Neuronal stem cell (in vitro differentiated cells): ENCODE measurements around the gene CBR3.

ENCODE experiments used
- DNase-seq: peaks from one replicate; pipeline ENCODE4 v3.0.0-alpha.2; 2013; ENCODE audit warnings: low spot score
- H2AFZ ChIP-seq: one replicate; pipeline ENCODE4 v1.6.1; 2013; ENCODE audit warnings: mild to moderate bottlenecking, low read length, inconsistent platforms
- H2AK5ac ChIP-seq: 2 replicates; pipeline ENCODE4 v1.6.1; 2013; ENCODE audit warnings: low read depth, mild to moderate bottlenecking, inconsistent platforms, low read length, moderate library complexity, mixed read lengths
- H2BK120ac ChIP-seq: 2 replicates; pipeline ENCODE4 v1.6.1; 2013; ENCODE audit warnings: low read depth, mild to moderate bottlenecking, inconsistent platforms, low read length, moderate library complexity, mixed read lengths
- H2BK12ac ChIP-seq: one replicate; pipeline ENCODE4 v1.6.1; 2013; ENCODE audit warnings: low read length, inconsistent platforms
- H2BK15ac ChIP-seq: 2 replicates; pipeline ENCODE4 v1.6.1; 2013; ENCODE audit warnings: mild to moderate bottlenecking, low read length, inconsistent platforms, mixed read lengths
- H2BK5ac ChIP-seq: one replicate; pipeline ENCODE4 v1.6.1; 2013; ENCODE audit warnings: inconsistent platforms, mild to moderate bottlenecking, low read length, moderate library complexity
- H3K14ac ChIP-seq: one replicate; pipeline ENCODE4 v1.6.1; 2013; ENCODE audit warnings: low read length, inconsistent platforms
- H3K18ac ChIP-seq: 2 replicates; pipeline ENCODE4 v1.6.1; 2013; ENCODE audit warnings: low read length, inconsistent platforms
- H3K23ac ChIP-seq: 2 replicates; pipeline ENCODE4 v1.6.1; 2013; ENCODE audit warnings: low read depth, mild to moderate bottlenecking, mixed read lengths, low read length, inconsistent platforms; ENCODE audit not compliant: poor library complexity
- H3K27ac ChIP-seq: replicated peaks from 3 replicates; pipeline ENCODE4 v1.5.1; 2013; ENCODE audit warnings: low read length, inconsistent platforms
- H3K27me3 ChIP-seq, 3 experiments: 2 replicates each; pipeline ENCODE4 v1.6.1; 2013; ENCODE audit warnings: low read length in 3 of 3, mild to moderate bottlenecking in 2 of 3, inconsistent platforms in 1 of 3, low read depth in 1 of 3, mixed read lengths in 1 of 3, moderate library complexity in 1 of 3; ENCODE audit not compliant: control insufficient read depth in 3 of 3, insufficient read depth in 3 of 3
- H3K36me3 ChIP-seq, 2 donors: replicated peaks in 1 of 2; 2 replicates each; pipeline ENCODE4 v1.6.1; 2013; ENCODE audit warnings: low read length in 2 of 2; ENCODE audit not compliant: control insufficient read depth in 2 of 2, insufficient read depth in 2 of 2
- H3K4ac ChIP-seq: 2 replicates; pipeline ENCODE4 v1.6.1; 2013; ENCODE audit warnings: inconsistent platforms, mild to moderate bottlenecking, low read length, moderate library complexity
- H3K4me1 ChIP-seq, 2 donors: 1 replicate in 1 of 2; 2 replicates in 1 of 2; pipeline ENCODE4 v1.6.1; 2013; ENCODE audit warnings: low read length in 2 of 2, low read depth in 1 of 2; ENCODE audit not compliant: control insufficient read depth in 2 of 2, insufficient read depth in 1 of 2
- H3K4me2 ChIP-seq: one replicate; pipeline ENCODE4 v1.6.1; 2013; ENCODE audit warnings: mild to moderate bottlenecking, low read length, inconsistent platforms; ENCODE audit not compliant: insufficient read depth, poor library complexity, severe bottlenecking
- H3K4me3 ChIP-seq, 2 donors: 2 replicates each; pipeline ENCODE4 v1.5.1; 2013; ENCODE audit warnings: low read length in 2 of 2, mild to moderate bottlenecking in 2 of 2, inconsistent platforms in 1 of 2, moderate library complexity in 1 of 2
- H3K79me1 ChIP-seq: one replicate; pipeline ENCODE4 v1.6.1; 2013; ENCODE audit warnings: low read depth, mild to moderate bottlenecking, inconsistent platforms, low read length, moderate library complexity
- H3K9ac ChIP-seq: one replicate; pipeline ENCODE4 v1.6.1; 2013; ENCODE audit warnings: mild to moderate bottlenecking, low read depth, low read length, inconsistent platforms; ENCODE audit not compliant: poor library complexity
- H3K9me3 ChIP-seq, 2 donors: replicated peaks in 1 of 2; 2 replicates each; pipeline versions ENCODE3 to v1.6.1; 2013; ENCODE audit warnings: low read length in 2 of 2, mild to moderate bottlenecking in 2 of 2, inconsistent platforms in 1 of 2, low read depth in 1 of 2, mixed read lengths in 1 of 2, moderate library complexity in 1 of 2; ENCODE audit not compliant: control insufficient read depth in 2 of 2, insufficient read depth in 1 of 2
- H4K8ac ChIP-seq: one replicate; pipeline ENCODE4 v1.6.1; 2013; ENCODE audit warnings: low read depth, mild to moderate bottlenecking, inconsistent platforms, low read length, moderate library complexity
- H4K91ac ChIP-seq: one replicate; pipeline ENCODE4 v1.6.1; 2013; ENCODE audit warnings: low read length, low read depth, mild to moderate bottlenecking, inconsistent platforms; ENCODE audit not compliant: poor library complexity
- WGBS, 2 donors: extraction: QIAGEN DNeasy Blood & Tissue Kit; methylation state at CpG; one replicate each; pipeline ENCODE4 v1.1.7; 2013; ENCODE audit warnings: missing lambda C conversion rate in 2 of 2, mixed read lengths in 1 of 2; ENCODE audit not compliant: insufficient read length in 2 of 2, insufficient replicate concordance in 1 of 2; ENCODE audit errors: extremely low coverage in 2 of 2; 5-methylcytosine and 5-hydroxymethylcytosine counted together

CBR3 gene

DNA sequence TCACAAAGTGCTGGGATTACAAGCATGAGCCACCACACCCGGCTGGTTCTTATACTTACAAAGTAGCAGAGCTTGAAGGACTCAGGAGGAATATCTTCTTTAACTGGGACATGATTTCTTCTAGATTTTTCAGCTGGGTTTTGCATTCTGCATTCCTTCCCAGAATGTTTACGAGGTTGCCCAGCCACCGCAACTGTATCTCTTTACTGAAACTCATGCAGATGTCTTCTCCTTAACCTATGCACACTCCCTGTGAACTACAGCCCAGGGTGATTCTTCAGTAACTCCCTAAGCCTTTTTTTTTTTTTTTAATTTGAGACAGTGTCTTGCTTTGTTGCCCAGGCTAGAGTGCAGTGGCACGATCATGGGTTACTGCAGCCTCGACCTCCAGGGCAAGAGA lies 13.0 kb downstream of the CBR3 start:
- H4K91ac ChIP-seq = no peak overlapping the region
- no peak overlapping the region for H4K8ac ChIP-seq
- H3K23ac ChIP-seq = no peak overlapping the region
- DNase-seq = no peak
- no peak overlapping the region for H2BK15ac ChIP-seq
- H3K4me3 ChIP-seq = no peak overlapping the region
- WGBS, 2 donors = no CpG with 5 or more reads among the region's 5 CpGs
- H3K36me3 ChIP-seq = no peaks in the 10 kb centered on the region
- no peak overlapping the region for H2AFZ ChIP-seq
- peaks cover 0 to 7% of the 10 kb centered on the region in 2 donors for H3K4me1 ChIP-seq
- no peak overlapping the region for H3K4ac ChIP-seq
- peaks cover 0 to 4% of the 10 kb centered on the region in 2 donors for H3K9me3 ChIP-seq
- no peak overlapping the region for H2AK5ac ChIP-seq
- no peak overlapping the region for H3K27ac ChIP-seq
- peaks cover 0 to 6% (median 0%) of the 10 kb centered on the region in 3 experiments for H3K27me3 ChIP-seq
- no peaks in the 10 kb centered on the region for H3K79me1 ChIP-seq
- no peak overlapping the region for H3K4me2 ChIP-seq
- no peak overlapping the region for H3K14ac ChIP-seq
- H2BK12ac ChIP-seq = no peak overlapping the region
- no peak overlapping the region for H2BK5ac ChIP-seq
- no peak overlapping the region for H3K9ac ChIP-seq
- H2BK120ac ChIP-seq = no peak overlapping the region
- H3K18ac ChIP-seq = no peak overlapping the region

DNA sequence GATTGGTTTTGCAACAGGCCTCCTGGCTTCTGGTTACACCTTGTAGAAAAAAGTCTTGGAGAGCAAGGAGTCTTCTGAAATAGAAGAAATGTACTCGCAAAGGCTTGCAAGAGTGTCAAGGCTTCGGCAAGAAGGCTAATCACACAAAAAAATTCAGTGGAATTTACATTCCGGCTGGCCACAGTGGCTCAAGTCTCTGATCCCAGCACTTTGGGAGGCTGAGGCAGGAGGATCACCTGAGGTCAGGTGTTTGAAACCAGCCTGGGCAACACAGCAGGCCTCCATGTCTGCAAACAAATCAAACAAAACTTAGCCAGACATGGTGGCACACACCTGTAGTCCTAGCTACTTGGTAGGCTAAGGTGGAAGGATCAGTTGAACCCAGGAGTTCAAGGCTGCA lies 14.0 kb downstream of the CBR3 start:
- H2AFZ ChIP-seq = no peak overlapping the region
- no peaks in the 10 kb centered on the region for H3K36me3 ChIP-seq
- H4K8ac ChIP-seq = no peak overlapping the region
- no peak overlapping the region for H3K14ac ChIP-seq
- no peak overlapping the region for H2BK15ac ChIP-seq
- H3K23ac ChIP-seq = no peak overlapping the region
- H3K9ac ChIP-seq = no peak overlapping the region
- peaks cover 0 to 4% of the 10 kb centered on the region in 2 donors for H3K9me3 ChIP-seq
- H3K4me1 ChIP-seq = peaks cover 0 to 7% of the 10 kb centered on the region in 2 donors
- H2BK120ac ChIP-seq = no peak overlapping the region
- no peak overlapping the region for H3K4me3 ChIP-seq
- H3K18ac ChIP-seq = no peak overlapping the region
- H3K27me3 ChIP-seq = peaks cover 0 to 6% (median 0%) of the 10 kb centered on the region in 3 experiments
- H3K4me2 ChIP-seq = no peak overlapping the region
- WGBS, 2 donors = no CpG with 5 or more reads among the region's 3 CpGs
- H2BK12ac ChIP-seq = no peak overlapping the region
- H2AK5ac ChIP-seq = no peak overlapping the region
- no peak overlapping the region for H3K4ac ChIP-seq
- no peak overlapping the region for H2BK5ac ChIP-seq
- H3K27ac ChIP-seq = no peak overlapping the region
- H4K91ac ChIP-seq = no peak overlapping the region
- DNase-seq = no peak
- no peaks in the 10 kb centered on the region for H3K79me1 ChIP-seq

DNA sequence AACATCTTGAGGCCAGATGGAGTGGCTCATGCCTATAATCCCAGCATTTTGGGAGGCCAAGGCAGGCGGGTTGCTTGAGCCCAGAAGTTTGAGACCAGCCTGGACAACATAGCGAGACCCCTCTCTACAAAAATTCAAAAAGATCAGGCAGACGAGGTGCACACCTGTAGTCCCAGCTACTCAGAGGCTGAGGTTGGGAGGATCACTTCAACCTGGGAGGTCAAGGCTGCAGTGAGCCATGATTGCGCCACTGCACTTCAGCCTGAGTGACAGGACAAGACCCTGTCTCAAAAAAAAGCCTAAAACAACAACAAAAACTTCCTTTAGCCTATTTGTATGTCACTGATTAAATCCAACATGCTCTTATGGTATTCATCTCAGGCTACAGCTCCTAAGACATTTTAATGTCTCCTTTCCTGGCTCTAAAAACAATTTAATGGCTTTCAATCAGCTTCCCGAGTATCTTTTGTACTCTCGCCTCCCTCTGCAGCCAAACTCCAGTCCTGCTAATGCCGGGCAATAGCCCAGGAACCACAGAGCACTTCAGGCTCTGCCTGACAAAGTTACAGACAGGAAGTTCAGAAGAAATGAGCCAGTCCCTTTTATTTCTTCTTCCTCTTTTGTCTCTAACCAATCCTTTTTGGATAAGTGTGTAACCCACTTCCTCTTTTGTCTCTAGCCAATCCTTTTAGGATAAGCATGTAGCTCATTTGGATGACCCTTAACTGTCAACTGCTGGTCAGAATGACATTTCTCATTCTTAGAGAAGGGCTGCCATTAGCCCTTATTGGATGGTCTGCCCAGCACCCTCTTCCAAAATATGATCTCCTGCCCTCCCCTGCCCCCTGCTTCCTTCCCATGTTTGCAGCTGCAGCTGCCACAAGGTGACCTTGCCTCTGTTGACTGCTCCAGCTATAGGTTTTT lies 15.2 kb downstream of the CBR3 start:
- H2BK120ac ChIP-seq = no peak overlapping the region
- H3K14ac ChIP-seq = no peak overlapping the region
- H3K4ac ChIP-seq = no peak overlapping the region
- H3K18ac ChIP-seq = no peak overlapping the region
- H3K79me1 ChIP-seq = no peaks in the 10 kb centered on the region
- H3K36me3 ChIP-seq = no peaks in the 10 kb centered on the region
- H4K91ac ChIP-seq = no peak overlapping the region
- peaks cover 0 to 10% (median 2%) of the 10 kb centered on the region in 3 experiments for H3K27me3 ChIP-seq
- no peak overlapping the region for H3K4me3 ChIP-seq
- no peak overlapping the region for H2BK12ac ChIP-seq
- peak overlapping the region; percentile 76 for H2AFZ ChIP-seq
- H3K4me1 ChIP-seq = peaks cover 0 to 7% of the 10 kb centered on the region in 2 donors
- WGBS, 2 donors = no CpG with 5 or more reads among the region's 7 CpGs
- no peak overlapping the region for H3K27ac ChIP-seq
- H3K9ac ChIP-seq = no peak overlapping the region
- H2BK15ac ChIP-seq = no peak overlapping the region
- no peak overlapping the region for H2BK5ac ChIP-seq
- H4K8ac ChIP-seq = no peak overlapping the region
- H2AK5ac ChIP-seq = no peak overlapping the region
- peaks cover 0 to 4% of the 10 kb centered on the region in 2 donors for H3K9me3 ChIP-seq
- DNase-seq = no peak
- H3K4me2 ChIP-seq = no peak overlapping the region
- no peak overlapping the region for H3K23ac ChIP-seq

DNA sequence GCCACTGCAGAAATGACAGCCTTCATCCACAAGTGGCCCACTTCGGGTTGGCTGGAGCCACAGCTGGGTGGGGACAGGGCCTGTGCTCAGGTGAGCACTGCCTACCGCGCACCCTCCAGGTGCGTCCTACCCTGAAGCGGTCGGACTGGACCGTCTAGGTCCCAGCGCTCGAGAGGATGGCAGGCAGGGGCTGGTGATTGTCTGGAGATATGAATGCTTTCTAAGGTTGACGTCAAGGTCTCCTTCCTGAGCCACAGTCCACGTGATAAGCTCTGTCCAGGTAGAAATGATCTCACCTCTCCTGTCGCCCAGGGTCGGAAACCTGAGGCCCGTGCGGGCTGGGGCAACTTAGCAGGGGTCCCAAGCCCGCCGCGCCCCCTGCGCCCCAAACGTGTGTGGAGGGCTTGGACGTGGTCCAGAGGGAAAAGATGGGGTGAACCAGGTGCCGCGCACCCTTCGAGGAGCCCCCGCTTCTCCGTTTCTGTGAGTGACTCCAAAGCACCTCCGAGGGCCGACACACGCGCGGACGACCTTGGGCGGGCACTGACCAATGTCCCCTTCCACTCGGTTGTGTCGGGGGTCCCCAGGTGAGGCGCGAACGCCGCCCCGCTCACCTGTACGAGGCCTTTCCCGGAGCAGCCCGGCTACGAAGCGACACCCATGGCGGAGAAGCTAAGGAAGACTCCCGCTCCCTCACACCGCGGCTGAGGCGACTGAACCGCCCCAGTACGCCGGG lies 20.9 kb downstream of the CBR3 start:
- Histone ChIP-seq H3K4me2 (peak overlapping the region; percentile 77), H2AFZ (peak overlapping the region; percentile 97), H3K9ac (peak overlapping the region; percentile 60), H4K91ac (no peak overlapping the region), H2AK5ac (peak overlapping the region; percentile 37), H2BK12ac (peak overlapping the region; percentile 30), H3K9me3 (peaks cover 2 to 4% of the 10 kb centered on the region in 2 donors), H3K4me1 (peaks cover 5 to 6% of the 10 kb centered on the region in 2 donors), H3K4ac (no peak overlapping the region), H3K4me3 (peak overlapping the region; percentile 50 to 70), H3K27me3 (peaks cover 6 to 20% (median 13%) of the 10 kb centered on the region in 3 experiments), H3K14ac (no peak overlapping the region), H3K36me3 (no peaks in the 10 kb centered on the region), H2BK15ac (no peak overlapping the region), H3K23ac (peak overlapping the region; percentile 65), H3K79me1 (no peaks in the 10 kb centered on the region), H3K18ac (peak overlapping the region; percentile 93), H4K8ac (no peak overlapping the region), H3K27ac (no peak overlapping the region), H2BK5ac (no peak overlapping the region), H2BK120ac (no peak overlapping the region)
- WGBS, 2 donors = no CpG with 5 or more reads among the region's 53 CpGs
- DNase-seq = no peak
